ENCODE results near the gene ARF6. TPM values are rescaled to one million over a fixed set of nuclear protein-coding genes. Genes with fewer than 3 reads are reported as not detected.

ARF6 gene
- total RNA-seq, 2 experiments from 2014 or later, result 134 to 135 TPM

- no peak overlapping the region for H3K27ac Mint-ChIP-seq
- H3K27me3 Mint-ChIP-seq, result no peaks in the 10 kb centered on the region
- H3K4me3 Mint-ChIP-seq, result no peak overlapping the region
- H3K36me3 Mint-ChIP-seq, result peaks cover 2% of the 10 kb centered on the region
- H3K9me3 Mint-ChIP-seq, result no peaks in the 10 kb centered on the region
- no peak for DNase-seq
- peaks cover 26% of the 10 kb centered on the region for H3K4me1 Mint-ChIP-seq
Observed at GRCh38 chr14:49915085-49915484, 22.2 kb downstream of the ARF6 start.

- no peak for DNase-seq
- H3K4me1 Mint-ChIP-seq, result peaks cover 28% of the 10 kb centered on the region
- H3K4me3 Mint-ChIP-seq, result no peak overlapping the region
- H3K27ac Mint-ChIP-seq, result no peak overlapping the region
- no peaks in the 10 kb centered on the region for H3K27me3 Mint-ChIP-seq
- no peaks in the 10 kb centered on the region for H3K9me3 Mint-ChIP-seq
- no peaks in the 10 kb centered on the region for H3K36me3 Mint-ChIP-seq
Observed at GRCh38 chr14:49918706-49919105, 25.8 kb downstream of the ARF6 start.

GRCh38 chr14:49919825-49920659, 27.2 kb downstream of the ARF6 start:
- H3K36me3 Mint-ChIP-seq, result no peaks in the 10 kb centered on the region
- H3K4me1 Mint-ChIP-seq, result peaks cover 25% of the 10 kb centered on the region
- H3K9me3 Mint-ChIP-seq, result no peaks in the 10 kb centered on the region
- H3K27ac Mint-ChIP-seq, result no peak overlapping the region
- no peak overlapping the region for H3K4me3 Mint-ChIP-seq
- DNase-seq, result no peak
- H3K27me3 Mint-ChIP-seq, result no peaks in the 10 kb centered on the region

GRCh38 chr14:49920935-49921334, 28.1 kb downstream of the ARF6 start:
- Mint-ChIP-seq H3K27ac (no peak overlapping the region), H3K36me3 (no peaks in the 10 kb centered on the region), H3K4me1 (peaks cover 19% of the 10 kb centered on the region), H3K27me3 (no peaks in the 10 kb centered on the region), H3K4me3 (no peak overlapping the region), H3K9me3 (no peaks in the 10 kb centered on the region)
- no peak for DNase-seq

- no peak for DNase-seq
- Mint-ChIP-seq H3K9me3 (no peaks in the 10 kb centered on the region), H3K4me1 (peaks cover 19% of the 10 kb centered on the region), H3K27me3 (no peaks in the 10 kb centered on the region), H3K36me3 (no peaks in the 10 kb centered on the region), H3K27ac (peak overlapping the region; percentile 15), H3K4me3 (no peak overlapping the region)
Observed at GRCh38 chr14:49921401-49921800, 28.5 kb downstream of the ARF6 start.

GRCh38 chr14:49923442-49923841, 30.6 kb downstream of the ARF6 start:
- Mint-ChIP-seq H3K4me3 (no peak overlapping the region), H3K36me3 (no peaks in the 10 kb centered on the region), H3K4me1 (peaks cover 19% of the 10 kb centered on the region), H3K27ac (no peak overlapping the region), H3K27me3 (no peaks in the 10 kb centered on the region), H3K9me3 (no peaks in the 10 kb centered on the region)
- DNase-seq, result no peak

GRCh38 chr14:49923881-49924280, 31.0 kb downstream of the ARF6 start:
- Mint-ChIP-seq H3K27me3 (no peaks in the 10 kb centered on the region), H3K27ac (no peak overlapping the region)

GRCh38 chr14:49924852-49925251, 32.0 kb downstream of the ARF6 start:
- no peak for DNase-seq
- Mint-ChIP-seq H3K9me3 (no peaks in the 10 kb centered on the region), H3K36me3 (no peaks in the 10 kb centered on the region), H3K4me1 (peaks cover 17% of the 10 kb centered on the region), H3K4me3 (no peak overlapping the region), H3K27me3 (no peaks in the 10 kb centered on the region), H3K27ac (no peak overlapping the region)

More at GRCh38 chr14:49923881-49924280, 31.0 kb downstream of the ARF6 start:
- no peak for DNase-seq
- Mint-ChIP-seq H3K4me3 (no peak overlapping the region), H3K9me3 (no peaks in the 10 kb centered on the region), H3K36me3 (no peaks in the 10 kb centered on the region), H3K4me1 (peaks cover 19% of the 10 kb centered on the region)

- Mint-ChIP-seq H3K9me3 (no peaks in the 10 kb centered on the region), H3K27ac (no peak overlapping the region), H3K27me3 (no peaks in the 10 kb centered on the region), H3K4me1 (peaks cover 12% of the 10 kb centered on the region), H3K36me3 (no peaks in the 10 kb centered on the region), H3K4me3 (no peak overlapping the region)
- no peak for DNase-seq
Observed at GRCh38 chr14:49926803-49927202, 33.9 kb downstream of the ARF6 start.

- H3K27me3 Mint-ChIP-seq, result no peaks in the 10 kb centered on the region
- H3K4me1 Mint-ChIP-seq, result peaks cover 8% of the 10 kb centered on the region
- no peaks in the 10 kb centered on the region for H3K9me3 Mint-ChIP-seq
- H3K36me3 Mint-ChIP-seq, result no peaks in the 10 kb centered on the region
- H3K4me3 Mint-ChIP-seq, result no peak overlapping the region
- DNase-seq, result no peak
- H3K27ac Mint-ChIP-seq, result no peak overlapping the region
Observed at GRCh38 chr14:49928015-49928414, 35.1 kb downstream of the ARF6 start.

- no peaks in the 10 kb centered on the region for H3K9me3 Mint-ChIP-seq
- no peaks in the 10 kb centered on the region for H3K27me3 Mint-ChIP-seq
- peaks cover 2% of the 10 kb centered on the region for H3K4me1 Mint-ChIP-seq
- H3K27ac Mint-ChIP-seq, result no peak overlapping the region
- no peak overlapping the region for H3K4me3 Mint-ChIP-seq
- H3K36me3 Mint-ChIP-seq, result no peaks in the 10 kb centered on the region
- DNase-seq, result no peak
Observed at GRCh38 chr14:49930720-49931119, 37.8 kb downstream of the ARF6 start.

- H3K9me3 Mint-ChIP-seq, result peaks cover 5% of the 10 kb centered on the region
- peaks cover 5% of the 10 kb centered on the region for H3K4me1 Mint-ChIP-seq
- no peaks in the 10 kb centered on the region for H3K27me3 Mint-ChIP-seq
- no peak overlapping the region for H3K4me3 Mint-ChIP-seq
- peaks cover 6% of the 10 kb centered on the region for H3K36me3 Mint-ChIP-seq
- no peak for DNase-seq
- no peak overlapping the region for H3K27ac Mint-ChIP-seq
Observed at GRCh38 chr14:49931523-49931922, 38.6 kb downstream of the ARF6 start.

- Mint-ChIP-seq H3K27ac (no peak overlapping the region), H3K4me3 (no peak overlapping the region), H3K36me3 (peaks cover 15% of the 10 kb centered on the region), H3K27me3 (no peaks in the 10 kb centered on the region), H3K9me3 (peaks cover 9% of the 10 kb centered on the region), H3K4me1 (peaks cover 6% of the 10 kb centered on the region)
- DNase-seq, result no peak
Observed at GRCh38 chr14:49933128-49933527, 40.2 kb downstream of the ARF6 start.

- DNase-seq, result no peak
- H3K27me3 Mint-ChIP-seq, result no peaks in the 10 kb centered on the region
Observed at GRCh38 chr14:49933704-49934103, 40.8 kb downstream of the ARF6 start.

GRCh38 chr14:49934646-49935045, 41.8 kb downstream of the ARF6 start:
- no peaks in the 10 kb centered on the region for H3K27me3 Mint-ChIP-seq

More at GRCh38 chr14:49933704-49934103, 40.8 kb downstream of the ARF6 start:
- Mint-ChIP-seq H3K27ac (no peak overlapping the region), H3K36me3 (peaks cover 19% of the 10 kb centered on the region), H3K9me3 (peaks cover 9% of the 10 kb centered on the region), H3K4me1 (peaks cover 6% of the 10 kb centered on the region), H3K4me3 (no peak overlapping the region)

GRCh38 chr14:49935526-49935925, 42.6 kb downstream of the ARF6 start:
- DNase-seq, result no peak
- Mint-ChIP-seq H3K36me3 (peaks cover 25% of the 10 kb centered on the region), H3K9me3 (peaks cover 16% of the 10 kb centered on the region), H3K27me3 (no peaks in the 10 kb centered on the region), H3K4me3 (no peak overlapping the region), H3K27ac (no peak overlapping the region), H3K4me1 (peaks cover 16% of the 10 kb centered on the region)

More at GRCh38 chr14:49934646-49935045, 41.8 kb downstream of the ARF6 start:
- H3K4me3 Mint-ChIP-seq, result no peak overlapping the region
- no peak for DNase-seq
- H3K36me3 Mint-ChIP-seq, result peaks cover 24% of the 10 kb centered on the region
- no peak overlapping the region for H3K27ac Mint-ChIP-seq
- H3K9me3 Mint-ChIP-seq, result peaks cover 14% of the 10 kb centered on the region
- peaks cover 8% of the 10 kb centered on the region for H3K4me1 Mint-ChIP-seq
